Mesendoderm (in vitro differentiated cells): ENCODE data around the gene HDAC4.

ENCODE experiments used
- DNase-seq: peaks from one replicate; pipeline ENCODE4 v3.0.0; 2013
- H2AK5ac ChIP-seq: 2 replicates; pipeline ENCODE4 v1.6.1; 2013; ENCODE audit warnings: low read length, inconsistent platforms
- H2BK120ac ChIP-seq: 2 replicates; pipeline ENCODE4 v1.6.1; 2013; ENCODE audit warnings: low read depth, mild to moderate bottlenecking, low read length, moderate library complexity, mixed read lengths
- H2BK15ac ChIP-seq: replicated peaks from 2 replicates; pipeline ENCODE4 v1.6.1; 2013; ENCODE audit warnings: low read depth, mild to moderate bottlenecking, moderate library complexity
- H2BK5ac ChIP-seq: 2 replicates; pipeline ENCODE4 v1.6.1; 2013; ENCODE audit warnings: low read length, inconsistent platforms
- H3K18ac ChIP-seq: 2 replicates; pipeline ENCODE4 v1.6.1; 2013; ENCODE audit warnings: mild to moderate bottlenecking, low read length, mixed read lengths
- H3K23ac ChIP-seq: one replicate; pipeline ENCODE4 v1.6.1; 2013; ENCODE audit warnings: low read length
- H3K27ac ChIP-seq: 2 replicates; pipeline ENCODE4 v1.5.1; 2013; ENCODE audit warnings: low read depth, mild to moderate bottlenecking, inconsistent platforms, low read length, moderate library complexity
- H3K27me3 ChIP-seq: 2 replicates; pipeline ENCODE4 v1.6.1; 2013; ENCODE audit warnings: low read length, control low read depth, mild to moderate bottlenecking, inconsistent platforms; ENCODE audit not compliant: insufficient read depth, poor library complexity
- H3K36me3 ChIP-seq: 2 replicates; pipeline ENCODE4 v1.6.1; 2013; ENCODE audit warnings: low read length, inconsistent platforms; ENCODE audit not compliant: control insufficient read depth, insufficient read depth
- H3K4ac ChIP-seq: one replicate; pipeline ENCODE4 v1.6.1; 2013; ENCODE audit warnings: low read depth, mild to moderate bottlenecking, low read length, moderate library complexity
- H3K4me1 ChIP-seq: 2 replicates; pipeline ENCODE4 v1.6.1; 2013; ENCODE audit warnings: low read depth, low read length, inconsistent platforms; ENCODE audit not compliant: control insufficient read depth
- H3K4me2 ChIP-seq: 2 replicates; pipeline ENCODE4 v1.6.1; 2013; ENCODE audit warnings: low read length
- H3K4me3 ChIP-seq: 2 replicates; pipeline ENCODE4 v1.5.1; 2013; ENCODE audit warnings: mild to moderate bottlenecking, low read length
- H3K56ac ChIP-seq: one replicate; pipeline ENCODE4 v1.6.1; 2013; ENCODE audit warnings: low read length
- H3K79me1 ChIP-seq: 2 replicates; pipeline ENCODE4 v1.6.1; 2013; ENCODE audit warnings: low read length, inconsistent platforms
- H3K79me2 ChIP-seq: 2 replicates; pipeline ENCODE4 v1.6.1; 2013; ENCODE audit warnings: mild to moderate bottlenecking, low read length; ENCODE audit not compliant: control insufficient read depth, insufficient read depth
- H3K9ac ChIP-seq: 2 replicates; pipeline ENCODE4 v1.6.1; 2013; ENCODE audit warnings: low read length, inconsistent platforms
- H4K5ac ChIP-seq: one replicate; pipeline ENCODE4 v1.6.1; 2013; ENCODE audit warnings: low read length
- H4K8ac ChIP-seq: one replicate; pipeline ENCODE4 v1.6.1; 2013; ENCODE audit warnings: low read depth, mild to moderate bottlenecking, control low read depth, low read length, moderate library complexity
- WGBS: extraction: QIAGEN DNeasy Blood & Tissue Kit; methylation state at CpG from one replicate; pipeline ENCODE4 v1.1.7; 2013; ENCODE audit warnings: low lambda C conversion rate, missing lambda C conversion rate; ENCODE audit not compliant: insufficient coverage; ENCODE audit errors: extremely low coverage; 5-methylcytosine and 5-hydroxymethylcytosine counted together

HDAC4 gene

GRCh38 chr2:239226677-239227581, 173.9 kb downstream of the HDAC4 start:
- Histone ChIP-seq H3K4ac (no peak overlapping the region), H3K23ac (no peak overlapping the region), H3K4me1 (peaks cover 12% of the 10 kb centered on the region), H3K79me1 (peaks cover 14% of the 10 kb centered on the region), H4K5ac (no peak overlapping the region), H3K56ac (no peak overlapping the region), H3K79me2 (peaks cover 7% of the 10 kb centered on the region), H4K8ac (no peak overlapping the region), H3K4me2 (no peak overlapping the region), H2BK120ac (no peak overlapping the region), H2BK15ac (no peak overlapping the region), H3K27me3 (no peaks in the 10 kb centered on the region), H3K9ac (no peak overlapping the region), H3K27ac (no peak overlapping the region), H3K36me3 (no peaks in the 10 kb centered on the region), H2BK5ac (no peak overlapping the region), H2AK5ac (no peak overlapping the region), H3K18ac (no peak overlapping the region), H3K4me3 (no peak overlapping the region)
- WGBS = no CpG with 5 or more reads among the region's 17 CpGs
- DNase-seq = no peak

- Histone ChIP-seq H3K27me3 (no peaks in the 10 kb centered on the region), H3K9ac (no peak overlapping the region), H3K27ac (no peak overlapping the region), H3K36me3 (no peaks in the 10 kb centered on the region), H4K5ac (no peak overlapping the region), H3K79me2 (peaks cover 8% of the 10 kb centered on the region), H2BK15ac (no peak overlapping the region), H2AK5ac (no peak overlapping the region), H3K56ac (no peak overlapping the region), H3K4me3 (no peak overlapping the region), H3K23ac (no peak overlapping the region), H3K18ac (no peak overlapping the region), H3K4ac (no peak overlapping the region), H3K79me1 (peaks cover 16% of the 10 kb centered on the region), H3K4me1 (peaks cover 12% of the 10 kb centered on the region), H3K4me2 (no peak overlapping the region), H4K8ac (no peak overlapping the region), H2BK5ac (no peak overlapping the region), H2BK120ac (no peak overlapping the region)
- WGBS = no CpG with 5 or more reads among the region's 13 CpGs
- DNase-seq = peak; percentile 68
Measured at GRCh38 chr2:239225871-239226561, 174.8 kb downstream of the HDAC4 start.

- H3K4me1 ChIP-seq = peaks cover 12% of the 10 kb centered on the region
- H2BK5ac ChIP-seq = no peak overlapping the region
Measured at GRCh38 chr2:239225371-239225851, 175.4 kb downstream of the HDAC4 start.

GRCh38 chr2:239224955-239225354, 175.9 kb downstream of the HDAC4 start:
- Histone ChIP-seq H2BK120ac (no peak overlapping the region), H4K8ac (no peak overlapping the region), H3K4ac (no peak overlapping the region), H2BK5ac (no peak overlapping the region), H2BK15ac (no peak overlapping the region), H3K27me3 (no peaks in the 10 kb centered on the region), H3K23ac (no peak overlapping the region), H3K79me1 (peaks cover 19% of the 10 kb centered on the region), H2AK5ac (no peak overlapping the region), H3K18ac (no peak overlapping the region), H3K4me1 (peaks cover 12% of the 10 kb centered on the region), H4K5ac (no peak overlapping the region), H3K4me2 (no peak overlapping the region), H3K9ac (no peak overlapping the region), H3K4me3 (no peak overlapping the region), H3K27ac (no peak overlapping the region), H3K79me2 (peaks cover 12% of the 10 kb centered on the region), H3K36me3 (no peaks in the 10 kb centered on the region), H3K56ac (no peak overlapping the region)
- no CpG with 5 or more reads among the region's 2 CpGs for WGBS
- no peak for DNase-seq

More at GRCh38 chr2:239225371-239225851, 175.4 kb downstream of the HDAC4 start:
- Histone ChIP-seq H3K79me2 (peaks cover 12% of the 10 kb centered on the region), H2AK5ac (no peak overlapping the region), H3K79me1 (peaks cover 19% of the 10 kb centered on the region), H3K4ac (no peak overlapping the region), H3K18ac (no peak overlapping the region), H3K27me3 (no peaks in the 10 kb centered on the region), H3K27ac (no peak overlapping the region), H4K5ac (no peak overlapping the region), H3K4me3 (no peak overlapping the region), H4K8ac (no peak overlapping the region), H2BK120ac (no peak overlapping the region), H3K4me2 (no peak overlapping the region), H3K36me3 (no peaks in the 10 kb centered on the region), H3K56ac (no peak overlapping the region), H2BK15ac (no peak overlapping the region), H3K23ac (no peak overlapping the region), H3K9ac (no peak overlapping the region)
- no CpG with 5 or more reads among the region's 13 CpGs for WGBS
- DNase-seq = no peak

- H2BK15ac ChIP-seq = no peak overlapping the region
- H2BK5ac ChIP-seq = no peak overlapping the region
- H3K4me1 ChIP-seq = peaks cover 8% of the 10 kb centered on the region
- no peaks in the 10 kb centered on the region for H3K27me3 ChIP-seq
- no CpG with 5 or more reads among the region's 13 CpGs for WGBS
- H3K4me2 ChIP-seq = no peak overlapping the region
- no peak overlapping the region for H3K23ac ChIP-seq
- H3K56ac ChIP-seq = no peak overlapping the region
- no peak overlapping the region for H3K27ac ChIP-seq
- H3K4me3 ChIP-seq = no peak overlapping the region
- no peak overlapping the region for H3K9ac ChIP-seq
- peaks cover 14% of the 10 kb centered on the region for H3K79me2 ChIP-seq
- DNase-seq = no peak
- H3K79me1 ChIP-seq = peaks cover 21% of the 10 kb centered on the region
- no peak overlapping the region for H4K5ac ChIP-seq
- H3K18ac ChIP-seq = no peak overlapping the region
- no peak overlapping the region for H2BK120ac ChIP-seq
- H3K36me3 ChIP-seq = no peaks in the 10 kb centered on the region
- H3K4ac ChIP-seq = no peak overlapping the region
- H4K8ac ChIP-seq = no peak overlapping the region
- H2AK5ac ChIP-seq = no peak overlapping the region
Measured at GRCh38 chr2:239224199-239224570, 176.6 kb downstream of the HDAC4 start.
